ENCODE data around the gene PDSS2.

DNA sequence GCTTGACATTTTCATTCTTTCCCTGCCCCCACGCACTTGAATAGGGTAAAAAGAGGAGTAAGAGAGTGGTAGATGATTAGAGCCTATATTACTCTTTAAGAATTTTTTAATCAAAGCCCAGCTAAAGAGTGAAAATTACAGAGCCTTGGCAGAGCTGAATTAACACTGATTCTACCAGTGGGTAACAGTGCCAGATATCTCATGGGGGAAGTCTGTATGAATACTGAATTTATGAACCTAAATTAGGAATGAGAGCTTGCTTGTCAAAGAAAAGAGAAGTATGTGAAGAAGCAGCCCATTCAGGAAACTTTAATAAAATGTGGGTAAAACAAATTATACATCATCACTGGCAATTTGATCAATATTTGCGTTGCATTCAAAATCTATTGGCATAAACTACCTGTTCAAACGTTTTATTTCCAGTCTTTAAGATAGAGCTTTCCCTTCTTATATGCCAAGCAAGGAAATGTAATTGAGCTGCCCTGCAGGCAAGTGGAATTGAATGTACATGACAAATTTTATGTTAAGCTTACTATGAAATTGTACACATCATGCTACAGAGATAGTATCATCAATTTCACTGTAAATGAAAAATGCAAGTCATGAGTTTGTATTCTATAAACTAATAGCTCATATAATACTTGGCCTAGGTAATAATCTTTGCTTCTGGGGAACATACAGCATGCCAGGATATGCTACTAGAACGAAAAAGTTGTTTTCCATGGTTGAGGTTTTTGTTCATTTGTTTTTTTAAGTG lies 45.1 kb upstream of the PDSS2 start:
- TF ChIP-seq, protein P1, sequence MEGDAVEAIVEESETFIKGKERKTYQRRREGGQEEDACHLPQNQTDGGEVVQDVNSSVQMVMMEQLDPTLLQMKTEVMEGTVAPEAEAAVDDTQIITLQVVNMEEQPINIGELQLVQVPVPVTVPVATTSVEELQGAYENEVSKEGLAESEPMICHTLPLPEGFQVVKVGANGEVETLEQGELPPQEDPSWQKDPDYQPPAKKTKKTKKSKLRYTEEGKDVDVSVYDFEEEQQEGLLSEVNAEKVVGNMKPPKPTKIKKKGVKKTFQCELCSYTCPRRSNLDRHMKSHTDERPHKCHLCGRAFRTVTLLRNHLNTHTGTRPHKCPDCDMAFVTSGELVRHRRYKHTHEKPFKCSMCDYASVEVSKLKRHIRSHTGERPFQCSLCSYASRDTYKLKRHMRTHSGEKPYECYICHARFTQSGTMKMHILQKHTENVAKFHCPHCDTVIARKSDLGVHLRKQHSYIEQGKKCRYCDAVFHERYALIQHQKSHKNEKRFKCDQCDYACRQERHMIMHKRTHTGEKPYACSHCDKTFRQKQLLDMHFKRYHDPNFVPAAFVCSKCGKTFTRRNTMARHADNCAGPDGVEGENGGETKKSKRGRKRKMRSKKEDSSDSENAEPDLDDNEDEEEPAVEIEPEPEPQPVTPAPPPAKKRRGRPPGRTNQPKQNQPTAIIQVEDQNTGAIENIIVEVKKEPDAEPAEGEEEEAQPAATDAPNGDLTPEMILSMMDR (IDR thresholded peaks at IDR 0.05; ENCODE audit: poor library complexity, severe bottlenecking): no peak
- no peak for TF ChIP-seq EP300 (conservative IDR thresholded peaks at IDR 0.05; ENCODE audit: poor library complexity, severe bottlenecking)
